ENCODE data around the gene IZUMO4.

DNA sequence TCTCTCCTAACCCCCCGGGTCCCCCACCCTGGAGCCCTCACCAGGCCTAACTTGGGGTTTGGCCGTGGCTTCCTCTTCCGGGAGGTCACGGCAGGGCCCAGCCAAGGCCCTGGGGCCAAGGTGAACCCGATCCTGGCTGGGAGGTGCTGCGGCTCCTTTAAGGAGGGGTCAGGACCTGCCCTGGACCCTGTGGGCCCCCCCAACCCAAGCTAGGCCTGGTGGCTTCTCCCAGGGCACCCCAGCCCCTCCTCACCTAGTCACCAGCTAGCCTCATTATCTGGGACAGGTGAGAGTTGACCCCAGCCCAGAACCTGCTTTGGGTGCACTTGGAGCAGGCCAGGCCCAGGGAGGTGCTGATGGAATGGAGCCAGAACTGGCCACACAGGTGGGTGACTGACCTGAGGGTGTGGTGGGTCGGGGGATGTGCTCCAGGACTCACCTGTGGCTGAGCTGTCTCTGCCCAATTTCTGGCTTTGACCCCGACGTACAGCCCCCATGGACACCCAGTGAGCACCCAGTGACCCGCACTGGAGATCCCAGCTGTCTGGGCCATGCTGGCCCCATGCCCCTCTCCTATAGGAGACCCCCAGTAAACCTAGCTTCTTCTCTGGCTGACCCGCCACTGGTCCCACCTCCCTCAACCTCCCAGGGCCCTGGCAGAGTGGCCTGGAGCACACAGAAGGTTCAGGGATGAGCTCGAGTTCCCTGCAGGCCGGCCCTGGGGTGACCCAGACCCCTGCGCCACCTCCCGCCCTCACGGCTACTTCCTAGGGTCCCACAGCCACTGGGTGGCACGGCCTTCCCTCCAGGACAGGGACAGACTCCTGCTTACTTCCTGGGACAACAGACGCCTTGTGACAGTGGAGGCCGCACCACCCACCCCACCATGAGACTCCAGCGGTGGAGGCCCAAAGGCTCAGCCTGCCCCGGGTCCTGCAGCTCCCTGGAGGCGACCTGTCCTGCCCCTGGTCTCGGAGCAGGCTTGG, 38.9 kb upstream of the IZUMO4 start:
- TF ChIP-seq EZH2 (IDR thresholded peaks at IDR 0.05; ENCODE audit: borderline replicate concordance, insufficient read depth, low read length, poor library complexity, severe bottlenecking) (no peak), EP300 (conservative IDR thresholded peaks at IDR 0.05; ENCODE audit: poor library complexity, severe bottlenecking) (no peak)
- TF ChIP-seq, protein P1, sequence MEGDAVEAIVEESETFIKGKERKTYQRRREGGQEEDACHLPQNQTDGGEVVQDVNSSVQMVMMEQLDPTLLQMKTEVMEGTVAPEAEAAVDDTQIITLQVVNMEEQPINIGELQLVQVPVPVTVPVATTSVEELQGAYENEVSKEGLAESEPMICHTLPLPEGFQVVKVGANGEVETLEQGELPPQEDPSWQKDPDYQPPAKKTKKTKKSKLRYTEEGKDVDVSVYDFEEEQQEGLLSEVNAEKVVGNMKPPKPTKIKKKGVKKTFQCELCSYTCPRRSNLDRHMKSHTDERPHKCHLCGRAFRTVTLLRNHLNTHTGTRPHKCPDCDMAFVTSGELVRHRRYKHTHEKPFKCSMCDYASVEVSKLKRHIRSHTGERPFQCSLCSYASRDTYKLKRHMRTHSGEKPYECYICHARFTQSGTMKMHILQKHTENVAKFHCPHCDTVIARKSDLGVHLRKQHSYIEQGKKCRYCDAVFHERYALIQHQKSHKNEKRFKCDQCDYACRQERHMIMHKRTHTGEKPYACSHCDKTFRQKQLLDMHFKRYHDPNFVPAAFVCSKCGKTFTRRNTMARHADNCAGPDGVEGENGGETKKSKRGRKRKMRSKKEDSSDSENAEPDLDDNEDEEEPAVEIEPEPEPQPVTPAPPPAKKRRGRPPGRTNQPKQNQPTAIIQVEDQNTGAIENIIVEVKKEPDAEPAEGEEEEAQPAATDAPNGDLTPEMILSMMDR (IDR thresholded peaks at IDR 0.05; ENCODE audit: poor library complexity, severe bottlenecking), result no peak
